ENCODE measurements around the gene FBXO45. TPM values are rescaled to one million over a fixed set of nuclear protein-coding genes. Genes with fewer than 3 reads are reported as not detected.

Gene FBXO45
- total and polyA plus RNA-seq, 2 of the 4 experiments (the other 2 are of a cell fraction): 3.8 to 5.0 TPM

GRCh38 chr3:196617256-196617655 is 48.8 kb downstream of the FBXO45 start:
- TF ChIP-seq CHD1 (IDR thresholded peaks at IDR 0.05; ENCODE audit: low read depth, low read length): no peak
- no peak for TF ChIP-seq SMC3 (IDR thresholded peaks at IDR 0.05; ENCODE audit: low read depth, low read length)
- TF ChIP-seq RFX5 (IDR thresholded peaks at IDR 0.05; ENCODE audit: low read depth, low read length): no peak
- no peak for TF ChIP-seq MAFK (IDR thresholded peaks at IDR 0.05; ENCODE audit: low read depth, low read length)
- no peak for TF ChIP-seq MAZ (IDR thresholded peaks at IDR 0.05; ENCODE audit: borderline replicate concordance, low read depth, low read length)
- TF ChIP-seq MXI1 (IDR thresholded peaks at IDR 0.05; ENCODE audit: borderline replicate concordance, low read depth, low read length): no peak
- TF ChIP-seq ELK1 (IDR thresholded peaks at IDR 0.05; ENCODE audit: borderline replicate concordance, low read depth, low read length): no peak
- no peak for TF ChIP-seq BHLHE40 (IDR thresholded peaks at IDR 0.05; ENCODE audit: low read depth, low read length)
- TF ChIP-seq POLR2A (IDR thresholded peaks at IDR 0.05; ENCODE audit: low read depth, low read length): no peak
- TF ChIP-seq CEBPB (IDR thresholded peaks at IDR 0.05; ENCODE audit: low read depth, low read length): no peak
- no peak for TF ChIP-seq FOS (IDR thresholded peaks at IDR 0.05; ENCODE audit: low read depth, low read length)
- no peak for TF ChIP-seq NFE2L2 (IDR thresholded peaks at IDR 0.05; ENCODE audit: low read depth, low read length)
- no peak for TF ChIP-seq RCOR1 (IDR thresholded peaks at IDR 0.05; ENCODE audit: insufficient replicate concordance, low read length)
- TF ChIP-seq CTCF (conservative IDR thresholded peaks at IDR 0.05; ENCODE audit: low read depth, low read length): no peak
- TF ChIP-seq RAD21 (IDR thresholded peaks at IDR 0.05; ENCODE audit: low read length): no peak
- TF ChIP-seq USF2 (IDR thresholded peaks at IDR 0.05; ENCODE audit: low read depth, low read length): no peak
- H4K20me1 ChIP-seq (ENCODE audit: insufficient read depth, low read length): no peaks in the 10 kb centered on the region
- no peak overlapping the region for H4K8ac ChIP-seq (ENCODE audit: low read depth in 2 of 2, low read length in 2 of 2)
- H2AK5ac ChIP-seq (ENCODE audit: low read depth, low read length): no peak overlapping the region
- no peak overlapping the region for H3K4ac ChIP-seq (ENCODE audit: low read depth, low read length)
- no peaks in the 10 kb centered on the region for H3K36me3 ChIP-seq (ENCODE audit: control insufficient read depth, insufficient read depth, low read length)
- BruUV-seq (replicated peaks): no TSS peak
- H3K4me1 ChIP-seq (ENCODE audit: control insufficient read depth, insufficient read depth, low read length): no peaks in the 10 kb centered on the region
- H2BK20ac ChIP-seq (ENCODE audit: low read depth, low read length): no peak overlapping the region
- H3K23ac ChIP-seq (ENCODE audit: low read depth, low read length): no peak overlapping the region
- H3K9me1 ChIP-seq (ENCODE audit: insufficient read depth, low read length): no peaks in the 10 kb centered on the region
- no peaks in the 10 kb centered on the region for H3K9me3 ChIP-seq (ENCODE audit: control insufficient read depth, insufficient read depth, low read length)
- WGBS, 2 experiments (ENCODE audit: extremely low coverage in 2 of 2, insufficient read length in 1 of 2): no CpG with 5 or more reads among the region's 5 CpGs
- intact Hi-C loops (cut with micrococcal nuclease): no loop called here
- no peaks in the 10 kb centered on the region for H3K27me3 ChIP-seq (ENCODE audit: control insufficient read depth, insufficient read depth, low read length)
- no peaks in the 10 kb centered on the region for H3K79me1 ChIP-seq (ENCODE audit: low read depth in 1 of 2, low read length in 2 of 2)
- H3K4me2 ChIP-seq (ENCODE audit: low read depth, low read length): no peak overlapping the region
- no peak overlapping the region for H3K18ac ChIP-seq (ENCODE audit: low read depth, low read length)
- H2BK15ac ChIP-seq (ENCODE audit: low read depth, low read length): no peak overlapping the region
- no peak for DNase-seq
- H2BK5ac ChIP-seq (ENCODE audit: low read depth, low read length, poor library complexity, severe bottlenecking): no peak overlapping the region
- no peak overlapping the region for H2AFZ ChIP-seq (replicated peaks; ENCODE audit: low read length, poor library complexity)
- ChIA-PET CTCF (no interaction called here), POLR2A (ENCODE audit: unreplicated experiment) (no interaction called here)
- H3K14ac ChIP-seq (replicated peaks; ENCODE audit: low read depth, low read length): no peak overlapping the region
- H2BK120ac ChIP-seq (ENCODE audit: low read depth, low read length): no peak overlapping the region
- no peak overlapping the region for H3K27ac ChIP-seq (ENCODE audit: insufficient read depth, low read length)
- H2AK9ac ChIP-seq (replicated peaks; ENCODE audit: low read depth, low read length, poor library complexity): no peak overlapping the region
- in situ Hi-C loops (cut with MboI; ENCODE audit: low sequenced_read_pairs): loop anchor here (25.0 kb wide), 1 partner anchor 345 kb away; the partner anchor contains the start of gene PIGZ
- H3K9ac ChIP-seq (ENCODE audit: low read depth, low read length): no peak overlapping the region
- no peak for ATAC-seq (ENCODE audit: low read depth)
- no peak overlapping the region for H4K5ac ChIP-seq (ENCODE audit: low read depth, low read length)
- H4K91ac ChIP-seq (ENCODE audit: insufficient read depth, low read depth, low read length): no peak overlapping the region
- H3K56ac ChIP-seq (ENCODE audit: extremely low read depth, insufficient read depth, low read length): no peak overlapping the region
- dilution Hi-C loops (cut with HindIII; ENCODE audit: low sequenced_read_pairs, unreplicated experiment): no loop called here
- H3K4me3 ChIP-seq (ENCODE audit: insufficient read depth, low read depth, low read length): no peak overlapping the region
